ENCODE measurements around the gene ZNF281. TPM values are rescaled to one million over a fixed set of nuclear protein-coding genes. Genes with fewer than 3 reads are reported as not detected.

ZNF281 gene
- polyA plus RNA-seq, 2 of the 4 experiments (the other 2 are of a cell fraction), result 33.7 to 39.1 TPM

DNA sequence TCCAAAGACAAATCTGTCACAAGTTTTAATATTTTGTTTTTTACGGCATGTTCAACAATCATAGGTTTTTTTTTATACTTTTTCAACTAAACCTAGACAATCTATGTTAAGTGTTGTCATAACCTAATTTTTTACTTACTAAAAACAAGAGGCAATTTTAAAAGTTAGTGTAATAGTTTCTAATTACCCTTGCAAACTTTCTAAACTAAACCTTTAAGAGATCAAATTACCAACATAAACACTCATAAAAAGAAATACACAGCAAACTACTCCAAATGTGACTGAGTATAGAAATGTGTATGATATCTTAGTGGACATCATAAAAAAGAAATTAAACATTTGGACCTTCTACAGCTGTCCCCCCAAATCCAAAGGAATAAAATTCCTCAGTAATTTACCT, 10.0 kb downstream of the ZNF281 start:
- no peaks in the 10 kb centered on the region for H3K9me3 ChIP-seq
- CTCF ChIA-PET, result interaction anchor here (0.6 to 1.1 kb wide), 3 partner anchors 30 to 92 kb away, joined by 3 read pairs; no protein-coding TSS in a partner anchor
- peak; percentile 72 for FAIRE-seq
- no peak overlapping the region for H3K4me3 ChIP-seq
- POLR2A ChIA-PET, result no interaction called here
- no peak for DNase-seq (ENCODE audit: low read depth in 1 of 2, low spot score in 1 of 2)
- ATAC-seq, result no peak
- peaks cover 83% of the 10 kb centered on the region for H3K4me1 ChIP-seq
- 86% methylated on average over 1 of the region's 1 CpG for WGBS (ENCODE audit: missing lambda C conversion rate)
- H3K27ac ChIP-seq, result peak overlapping the region in 1 of 2 experiments; percentile 97; a peak in 3 of 6 replicates
- TF ChIP-seq EHF (CRISPR knock-in tag; IDR thresholded peaks at IDR 0.05) (no peak), FOSB (CRISPR knock-in tag; IDR thresholded peaks at IDR 0.05) (no peak), EP300 (IDR thresholded peaks at IDR 0.05) (no peak), ZNF302 (CRISPR knock-in tag; IDR thresholded peaks at IDR 0.05) (no peak)
- peak overlapping the region; percentile 97 for H3K4me2 ChIP-seq

DNA sequence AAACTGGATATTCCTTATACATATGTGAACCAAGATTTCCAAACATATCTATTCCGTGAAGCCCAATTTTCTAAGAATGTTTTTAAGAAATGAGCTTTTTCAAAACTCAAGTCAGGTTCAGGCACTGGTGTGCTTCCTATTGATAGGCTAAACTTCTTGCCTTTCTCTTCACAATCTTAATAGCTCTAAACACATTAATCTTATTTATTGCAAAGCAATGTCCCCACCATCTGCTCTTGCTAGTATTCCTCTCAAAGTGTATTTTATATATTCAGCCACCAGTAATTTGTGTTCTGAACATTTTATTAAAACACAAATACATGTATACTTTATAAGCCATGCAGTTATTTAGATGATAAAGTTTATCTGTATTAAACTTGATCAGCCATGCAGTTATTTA, 11.5 kb downstream of the ZNF281 start:
- Histone ChIP-seq H3K27ac (peak overlapping the region in 1 of 2 experiments; percentile 37; a peak in 2 of 6 replicates), H3K9me3 (no peaks in the 10 kb centered on the region), H3K4me3 (no peak overlapping the region), H3K4me2 (peak overlapping the region; percentile 2; the same call in 1 of the 3 replicates), H3K4me1 (peaks cover 69% of the 10 kb centered on the region)
- POLR2A ChIA-PET, result interaction anchor here (0.7 kb wide), 1 partner anchor 294 kb away, joined by 7 read pairs; no protein-coding TSS in a partner anchor
- WGBS (ENCODE audit: missing lambda C conversion rate), result 98% methylated on average over 1 of the region's 1 CpG
- FAIRE-seq, result peak; percentile 43
- DNase-seq (ENCODE audit: low read depth in 1 of 2, low spot score in 1 of 2), result no peak
- CTCF ChIA-PET, result no interaction called here
- no peak for ATAC-seq
- TF ChIP-seq, protein P1, sequence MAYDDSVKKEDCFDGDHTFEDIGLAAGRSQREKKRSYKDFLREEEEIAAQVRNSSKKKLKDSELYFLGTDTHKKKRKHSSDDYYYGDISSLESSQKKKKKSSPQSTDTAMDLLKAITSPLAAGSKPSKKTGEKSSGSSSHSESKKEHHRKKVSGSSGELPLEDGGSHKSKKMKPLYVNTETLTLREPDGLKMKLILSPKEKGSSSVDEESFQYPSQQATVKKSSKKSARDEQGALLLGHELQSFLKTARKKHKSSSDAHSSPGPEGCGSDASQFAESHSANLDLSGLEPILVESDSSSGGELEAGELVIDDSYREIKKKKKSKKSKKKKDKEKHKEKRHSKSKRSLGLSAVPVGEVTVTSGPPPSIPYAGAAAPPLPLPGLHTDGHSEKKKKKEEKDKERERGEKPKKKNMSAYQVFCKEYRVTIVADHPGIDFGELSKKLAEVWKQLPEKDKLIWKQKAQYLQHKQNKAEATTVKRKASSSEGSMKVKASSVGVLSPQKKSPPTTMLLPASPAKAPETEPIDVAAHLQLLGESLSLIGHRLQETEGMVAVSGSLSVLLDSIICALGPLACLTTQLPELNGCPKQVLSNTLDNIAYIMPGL (CRISPR knock-in tag; IDR thresholded peaks at IDR 0.05; ENCODE audit: borderline replicate concordance), result no peak
- TF ChIP-seq HOXA7 (CRISPR knock-in tag; IDR thresholded peaks at IDR 0.05) (no peak), CBX2 (IDR thresholded peaks at IDR 0.05; ENCODE audit: borderline replicate concordance, low read depth) (no peak), RCOR1 (IDR thresholded peaks at IDR 0.05; ENCODE audit: low read depth, low read length) (no peak), JUNB (IDR thresholded peaks at IDR 0.05) (no peak), JUN (IDR thresholded peaks at IDR 0.05) (no peak), NPAS2 (CRISPR knock-in tag; IDR thresholded peaks at IDR 0.05; ENCODE audit: borderline replicate concordance) (no peak), FOSL2 (IDR thresholded peaks at IDR 0.05) (no peak), FOSL2 (CRISPR knock-in tag; IDR thresholded peaks at IDR 0.05) (no peak)

DNA sequence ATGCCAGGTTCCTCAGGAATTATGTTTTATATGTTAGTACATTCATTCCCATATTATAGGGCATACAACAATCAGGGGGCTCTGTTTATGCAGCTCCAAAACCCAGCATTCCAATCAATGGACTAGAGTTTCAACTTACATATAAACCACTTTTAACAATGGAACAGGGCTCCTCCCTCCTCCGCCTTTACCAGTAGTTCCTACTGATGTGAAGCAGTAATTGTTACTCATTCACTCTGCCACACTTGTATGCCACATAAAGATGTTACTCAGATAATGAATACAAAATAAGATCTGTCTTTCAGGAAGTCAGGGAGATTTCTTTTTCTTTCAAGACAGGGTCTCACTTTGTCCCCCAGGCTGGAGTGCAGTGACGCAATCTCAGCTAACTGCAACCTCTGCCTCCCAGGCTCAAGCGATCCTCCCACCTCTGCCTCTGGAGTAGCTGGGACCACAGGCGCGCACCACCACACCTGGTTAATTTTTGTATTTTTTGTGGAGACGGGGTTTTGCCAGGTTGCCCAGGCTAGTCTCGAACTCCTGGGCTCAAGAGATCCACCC, 17.1 kb downstream of the ZNF281 start:
- CTCF ChIA-PET, result interaction anchor here (1.7 kb wide), 1 partner anchor 95 kb away, joined by 6 read pairs; no protein-coding TSS in a partner anchor
- Histone ChIP-seq H3K27ac (peak overlapping the region; percentile 56 to 74), H3K9me3 (no peaks in the 10 kb centered on the region), H3K4me2 (peak overlapping the region; percentile 1; the same call in 1 of the 3 replicates), H3K4me1 (peaks cover 66% of the 10 kb centered on the region), H3K4me3 (no peak overlapping the region)
- POLR2A ChIA-PET, result no interaction called here
- ATAC-seq (peak in 1 of 2 experiments; percentile 18; a peak in 3 of 6 replicates), FAIRE-seq (no peak), DNase-seq (ENCODE audit: low read depth in 1 of 2, low spot score in 1 of 2) (no peak)
- TF ChIP-seq NFE2L2 (conservative IDR thresholded peaks at IDR 0.05; ENCODE audit: low read length), result no peak
- no peak for TF ChIP-seq BHLHE40 (IDR thresholded peaks at IDR 0.05; ENCODE audit: low read depth, low read length)
- no peak for TF ChIP-seq MAFK (IDR thresholded peaks at IDR 0.05; ENCODE audit: partially characterized antibody)
- TF ChIP-seq SREBF2 (IDR thresholded peaks at IDR 0.05), result no peak
- TF ChIP-seq POLR2AphosphoS2 (conservative IDR thresholded peaks at IDR 0.05; ENCODE audit: low read length), result no peak
- peak in 1 of 2 experiments; percentile 82; a peak in 3 of 4 replicates for TF ChIP-seq CEBPB (IDR thresholded peaks at IDR 0.05)
- TF ChIP-seq FOSB (CRISPR knock-in tag; IDR thresholded peaks at IDR 0.05), result no peak
- no peak for TF ChIP-seq NR3C1 (IDR thresholded peaks at IDR 0.05)
- 93% methylated on average over 7 of the region's 7 CpGs for WGBS (ENCODE audit: missing lambda C conversion rate)

DNA sequence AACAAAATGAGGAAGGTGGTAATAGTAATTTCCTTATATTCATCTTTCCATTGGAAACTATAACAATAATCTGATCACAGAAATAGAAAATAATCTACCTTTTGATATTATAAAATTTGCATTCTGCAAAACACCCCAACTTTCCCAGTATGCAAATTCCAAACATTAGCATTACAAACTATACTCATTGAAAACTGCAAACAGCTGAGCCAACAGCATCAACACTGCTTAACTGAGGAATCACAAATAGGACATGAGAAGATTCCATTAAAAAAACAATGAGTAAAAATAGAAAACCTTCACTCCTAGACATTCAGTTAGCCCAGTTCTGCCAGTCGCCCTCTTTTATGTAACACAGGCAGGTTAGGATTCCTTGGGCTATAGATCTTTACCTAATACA, 18.1 kb downstream of the ZNF281 start:
- H3K4me1 ChIP-seq, result peaks cover 66% of the 10 kb centered on the region
- H3K4me3 ChIP-seq, result no peak overlapping the region
- H3K9me3 ChIP-seq, result no peaks in the 10 kb centered on the region
- ChIA-PET POLR2A (no interaction called here), CTCF (no interaction called here)
- WGBS (ENCODE audit: missing lambda C conversion rate), result 45% methylated on average over 1 of the region's 1 CpG
- DNase-seq (ENCODE audit: low read depth in 1 of 2, low spot score in 1 of 2) (no peak), ATAC-seq (no peak), FAIRE-seq (no peak)
- TF ChIP-seq, protein P2, sequence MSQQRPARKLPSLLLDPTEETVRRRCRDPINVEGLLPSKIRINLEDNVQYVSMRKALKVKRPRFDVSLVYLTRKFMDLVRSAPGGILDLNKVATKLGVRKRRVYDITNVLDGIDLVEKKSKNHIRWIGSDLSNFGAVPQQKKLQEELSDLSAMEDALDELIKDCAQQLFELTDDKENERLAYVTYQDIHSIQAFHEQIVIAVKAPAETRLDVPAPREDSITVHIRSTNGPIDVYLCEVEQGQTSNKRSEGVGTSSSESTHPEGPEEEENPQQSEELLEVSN (IDR thresholded peaks at IDR 0.05; ENCODE audit: borderline replicate concordance, low read depth), result no peak
- TF ChIP-seq EP300 (IDR thresholded peaks at IDR 0.05) (no peak), HEYL (CRISPR knock-in tag; IDR thresholded peaks at IDR 0.05) (no peak), RARB (CRISPR knock-in tag; IDR thresholded peaks at IDR 0.05) (no peak), RCOR1 (IDR thresholded peaks at IDR 0.05; ENCODE audit: low read depth, low read length) (no peak), HOXB13 (CRISPR knock-in tag; IDR thresholded peaks at IDR 0.05; ENCODE audit: low read depth) (no peak), FOSL2 (IDR thresholded peaks at IDR 0.05) (no peak), FOSL2 (CRISPR knock-in tag; IDR thresholded peaks at IDR 0.05) (no peak), GATA3 (IDR thresholded peaks at IDR 0.05; ENCODE audit: borderline replicate concordance) (no peak), RFX5 (IDR thresholded peaks at IDR 0.05) (no peak), BHLHE40 (IDR thresholded peaks at IDR 0.05; ENCODE audit: low read depth, low read length) (no peak), MYC (IDR thresholded peaks at IDR 0.05; ENCODE audit: borderline replicate concordance, low read length) (no peak), CBX2 (IDR thresholded peaks at IDR 0.05; ENCODE audit: borderline replicate concordance, low read depth) (no peak), HOXA7 (CRISPR knock-in tag; IDR thresholded peaks at IDR 0.05) (no peak), POLR2A (IDR thresholded peaks at IDR 0.05; ENCODE audit: low read length) (no peak), HOXB5 (CRISPR knock-in tag; IDR thresholded peaks at IDR 0.05) (no peak)
- TF ChIP-seq, protein P3, sequence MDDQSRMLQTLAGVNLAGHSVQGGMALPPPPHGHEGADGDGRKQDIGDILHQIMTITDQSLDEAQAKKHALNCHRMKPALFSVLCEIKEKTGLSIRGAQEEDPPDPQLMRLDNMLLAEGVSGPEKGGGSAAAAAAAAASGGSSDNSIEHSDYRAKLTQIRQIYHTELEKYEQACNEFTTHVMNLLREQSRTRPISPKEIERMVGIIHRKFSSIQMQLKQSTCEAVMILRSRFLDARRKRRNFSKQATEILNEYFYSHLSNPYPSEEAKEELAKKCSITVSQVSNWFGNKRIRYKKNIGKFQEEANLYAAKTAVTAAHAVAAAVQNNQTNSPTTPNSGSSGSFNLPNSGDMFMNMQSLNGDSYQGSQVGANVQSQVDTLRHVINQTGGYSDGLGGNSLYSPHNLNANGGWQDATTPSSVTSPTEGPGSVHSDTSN (IDR thresholded peaks at IDR 0.05), result no peak
- peak overlapping the region; percentile 56 to 74 for H3K27ac ChIP-seq
- peak overlapping the region; percentile 1; the same call in 1 of the 3 replicates for H3K4me2 ChIP-seq

Data from A549 (cell line).